ENCODE measurements around the gene EXOC6B. TPM values are rescaled to one million over a fixed set of nuclear protein-coding genes. Genes with fewer than 3 reads are reported as not detected.

EXOC6B gene
- polyA plus RNA-seq, 2 of the 4 experiments (the other 2 are of a cell fraction), result 15.5 to 24.7 TPM

DNA sequence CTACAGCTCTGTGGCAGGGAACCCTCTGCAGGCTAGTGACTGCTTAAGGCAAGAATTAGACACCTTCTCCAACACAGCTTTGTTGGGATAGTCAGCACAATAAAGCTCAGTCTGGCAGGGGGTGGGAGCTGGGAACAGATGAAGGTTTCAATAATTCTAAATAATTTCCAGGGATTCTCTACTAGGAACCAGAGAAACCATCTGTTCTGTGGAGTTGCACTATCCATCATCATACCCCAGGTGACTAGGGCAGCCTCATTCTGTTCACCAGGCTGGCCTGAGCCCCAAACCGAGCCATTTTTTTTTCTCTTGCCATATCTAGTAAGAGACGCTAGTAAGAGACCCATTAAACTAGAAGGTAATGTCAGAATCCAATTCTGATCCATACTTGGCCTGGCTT lies 642.4 kb downstream of the EXOC6B start:
- H3K4me2 ChIP-seq, result no peak overlapping the region
- no peak for ATAC-seq
- CTCF ChIA-PET, result interaction anchor here (1.6 kb wide), 1 partner anchor 396 kb away, joined by 6 read pairs; no protein-coding TSS in a partner anchor
- no peak overlapping the region for H3K4me3 ChIP-seq
- DNase-seq (ENCODE audit: low read depth in 1 of 2, low spot score in 1 of 2), result no peak
- POLR2A ChIA-PET, result no interaction called here
- H3K27ac ChIP-seq, result no peak overlapping the region
- no peak for FAIRE-seq
- H3K9me3 ChIP-seq, result no peaks in the 10 kb centered on the region
- no peak for TF ChIP-seq BHLHE40 (IDR thresholded peaks at IDR 0.05; ENCODE audit: low read depth, low read length)
- TF ChIP-seq, protein P1, sequence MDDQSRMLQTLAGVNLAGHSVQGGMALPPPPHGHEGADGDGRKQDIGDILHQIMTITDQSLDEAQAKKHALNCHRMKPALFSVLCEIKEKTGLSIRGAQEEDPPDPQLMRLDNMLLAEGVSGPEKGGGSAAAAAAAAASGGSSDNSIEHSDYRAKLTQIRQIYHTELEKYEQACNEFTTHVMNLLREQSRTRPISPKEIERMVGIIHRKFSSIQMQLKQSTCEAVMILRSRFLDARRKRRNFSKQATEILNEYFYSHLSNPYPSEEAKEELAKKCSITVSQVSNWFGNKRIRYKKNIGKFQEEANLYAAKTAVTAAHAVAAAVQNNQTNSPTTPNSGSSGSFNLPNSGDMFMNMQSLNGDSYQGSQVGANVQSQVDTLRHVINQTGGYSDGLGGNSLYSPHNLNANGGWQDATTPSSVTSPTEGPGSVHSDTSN (IDR thresholded peaks at IDR 0.05), result no peak
- TF ChIP-seq FOSL2 (IDR thresholded peaks at IDR 0.05), result no peak
- no peak for TF ChIP-seq FOSL2 (CRISPR knock-in tag; IDR thresholded peaks at IDR 0.05)
- TF ChIP-seq ZSCAN20 (CRISPR knock-in tag; IDR thresholded peaks at IDR 0.05), result no peak
- no peak for TF ChIP-seq MAZ (IDR thresholded peaks at IDR 0.05; ENCODE audit: borderline replicate concordance, low read depth, low read length)
- TF ChIP-seq TFCP2L1 (CRISPR knock-in tag; IDR thresholded peaks at IDR 0.05), result no peak
- TF ChIP-seq FOSB (CRISPR knock-in tag; IDR thresholded peaks at IDR 0.05), result no peak
- no peak for TF ChIP-seq KDM5A (IDR thresholded peaks at IDR 0.05)
- TF ChIP-seq FOXS1 (CRISPR knock-in tag; IDR thresholded peaks at IDR 0.05), result no peak
- no peak for TF ChIP-seq ESRRA (IDR thresholded peaks at IDR 0.05; ENCODE audit: borderline replicate concordance, low read length)
- TF ChIP-seq, protein P2, sequence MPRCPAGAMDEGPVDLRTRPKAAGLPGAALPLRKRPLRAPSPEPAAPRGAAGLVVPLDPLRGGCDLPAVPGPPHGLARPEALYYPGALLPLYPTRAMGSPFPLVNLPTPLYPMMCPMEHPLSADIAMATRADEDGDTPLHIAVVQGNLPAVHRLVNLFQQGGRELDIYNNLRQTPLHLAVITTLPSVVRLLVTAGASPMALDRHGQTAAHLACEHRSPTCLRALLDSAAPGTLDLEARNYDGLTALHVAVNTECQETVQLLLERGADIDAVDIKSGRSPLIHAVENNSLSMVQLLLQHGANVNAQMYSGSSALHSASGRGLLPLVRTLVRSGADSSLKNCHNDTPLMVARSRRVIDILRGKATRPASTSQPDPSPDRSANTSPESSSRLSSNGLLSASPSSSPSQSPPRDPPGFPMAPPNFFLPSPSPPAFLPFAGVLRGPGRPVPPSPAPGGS (IDR thresholded peaks at IDR 0.05), result no peak
- TF ChIP-seq, protein P3, sequence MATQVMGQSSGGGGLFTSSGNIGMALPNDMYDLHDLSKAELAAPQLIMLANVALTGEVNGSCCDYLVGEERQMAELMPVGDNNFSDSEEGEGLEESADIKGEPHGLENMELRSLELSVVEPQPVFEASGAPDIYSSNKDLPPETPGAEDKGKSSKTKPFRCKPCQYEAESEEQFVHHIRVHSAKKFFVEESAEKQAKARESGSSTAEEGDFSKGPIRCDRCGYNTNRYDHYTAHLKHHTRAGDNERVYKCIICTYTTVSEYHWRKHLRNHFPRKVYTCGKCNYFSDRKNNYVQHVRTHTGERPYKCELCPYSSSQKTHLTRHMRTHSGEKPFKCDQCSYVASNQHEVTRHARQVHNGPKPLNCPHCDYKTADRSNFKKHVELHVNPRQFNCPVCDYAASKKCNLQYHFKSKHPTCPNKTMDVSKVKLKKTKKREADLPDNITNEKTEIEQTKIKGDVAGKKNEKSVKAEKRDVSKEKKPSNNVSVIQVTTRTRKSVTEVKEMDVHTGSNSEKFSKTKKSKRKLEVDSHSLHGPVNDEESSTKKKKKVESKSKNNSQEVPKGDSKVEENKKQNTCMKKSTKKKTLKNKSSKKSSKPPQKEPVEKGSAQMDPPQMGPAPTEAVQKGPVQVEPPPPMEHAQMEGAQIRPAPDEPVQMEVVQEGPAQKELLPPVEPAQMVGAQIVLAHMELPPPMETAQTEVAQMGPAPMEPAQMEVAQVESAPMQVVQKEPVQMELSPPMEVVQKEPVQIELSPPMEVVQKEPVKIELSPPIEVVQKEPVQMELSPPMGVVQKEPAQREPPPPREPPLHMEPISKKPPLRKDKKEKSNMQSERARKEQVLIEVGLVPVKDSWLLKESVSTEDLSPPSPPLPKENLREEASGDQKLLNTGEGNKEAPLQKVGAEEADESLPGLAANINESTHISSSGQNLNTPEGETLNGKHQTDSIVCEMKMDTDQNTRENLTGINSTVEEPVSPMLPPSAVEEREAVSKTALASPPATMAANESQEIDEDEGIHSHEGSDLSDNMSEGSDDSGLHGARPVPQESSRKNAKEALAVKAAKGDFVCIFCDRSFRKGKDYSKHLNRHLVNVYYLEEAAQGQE (IDR thresholded peaks at IDR 0.05), result no peak
- TF ChIP-seq EHF (CRISPR knock-in tag; IDR thresholded peaks at IDR 0.05), result no peak
- TF ChIP-seq HOXB13 (CRISPR knock-in tag; IDR thresholded peaks at IDR 0.05; ENCODE audit: low read depth), result no peak
- no peak for TF ChIP-seq MAFK (IDR thresholded peaks at IDR 0.05; ENCODE audit: partially characterized antibody)
- TF ChIP-seq SMC3 (IDR thresholded peaks at IDR 0.05), result no peak
- peaks cover 10% of the 10 kb centered on the region; the same call in 1 of the 3 replicates for H3K4me1 ChIP-seq
- 91% methylated on average over 2 of the region's 2 CpGs for WGBS (ENCODE audit: missing lambda C conversion rate)

DNA sequence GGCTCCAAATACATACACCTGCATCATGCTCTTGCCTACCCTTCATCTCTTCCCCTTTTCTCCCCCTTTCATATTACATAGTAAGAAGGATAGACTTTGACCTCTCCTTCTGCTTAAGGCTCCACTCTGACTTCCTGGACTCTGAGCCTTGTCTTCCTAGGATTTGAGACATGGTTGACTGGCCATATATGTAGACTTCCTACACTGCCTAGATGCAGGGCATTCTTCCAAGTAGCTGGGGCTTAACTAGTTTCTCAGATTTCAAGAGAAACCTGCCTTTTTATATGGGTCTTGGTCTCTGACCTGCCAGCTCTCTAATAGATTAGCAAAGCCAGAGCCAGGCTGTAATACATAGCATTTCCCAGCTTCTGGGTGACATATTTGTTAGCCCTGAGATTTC lies 642.8 kb downstream of the EXOC6B start:
- ChIA-PET POLR2A (no interaction called here), CTCF (no interaction called here)
- no peak overlapping the region for H3K4me3 ChIP-seq
- H3K4me1 ChIP-seq, result peaks cover 10% of the 10 kb centered on the region; the same call in 1 of the 3 replicates
- FAIRE-seq (no peak), ATAC-seq (no peak), DNase-seq (ENCODE audit: low read depth in 1 of 2, low spot score in 1 of 2) (no peak)
- H3K4me2 ChIP-seq, result peak overlapping the region; percentile 1; the same call in 1 of the 3 replicates
- H3K9me3 ChIP-seq, result no peaks in the 10 kb centered on the region
- H3K27ac ChIP-seq, result no peak overlapping the region
- TF ChIP-seq TFCP2L1 (CRISPR knock-in tag; IDR thresholded peaks at IDR 0.05) (no peak), MAZ (IDR thresholded peaks at IDR 0.05; ENCODE audit: borderline replicate concordance, low read depth, low read length) (no peak), CHD4 (IDR thresholded peaks at IDR 0.05; ENCODE audit: borderline replicate concordance) (no peak), GATA3 (IDR thresholded peaks at IDR 0.05; ENCODE audit: borderline replicate concordance) (no peak), HEYL (CRISPR knock-in tag; IDR thresholded peaks at IDR 0.05) (no peak), NPAS2 (CRISPR knock-in tag; IDR thresholded peaks at IDR 0.05; ENCODE audit: borderline replicate concordance) (no peak), RNF2 (IDR thresholded peaks at IDR 0.05; ENCODE audit: borderline replicate concordance, low read depth) (no peak), KDM1A (IDR thresholded peaks at IDR 0.05; ENCODE audit: low read depth) (no peak)
- TF ChIP-seq, protein P4, sequence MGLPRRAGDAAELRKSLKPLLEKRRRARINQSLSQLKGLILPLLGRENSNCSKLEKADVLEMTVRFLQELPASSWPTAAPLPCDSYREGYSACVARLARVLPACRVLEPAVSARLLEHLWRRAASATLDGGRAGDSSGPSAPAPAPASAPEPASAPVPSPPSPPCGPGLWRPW (IDR thresholded peaks at IDR 0.05), result no peak
